ENCODE measurements around the gene ESYT3.
A peak's percentile ranks its signal among the peaks of the same experiment; 100 is the strongest.
"Not testable (repeated sequence)": the region's sequence is repeated elsewhere in the genome, so short reads cannot be mapped to it uniquely, and the experiment has no call there.

Gene ESYT3

GRCh38 chr3:138463724-138464490 is 29.5 kb downstream of the ESYT3 start:
- no peak for DNase-seq

GRCh38 chr3:138464491-138464860 is 30.1 kb downstream of the ESYT3 start:
- DNase-seq, result no peak

GRCh38 chr3:138465451-138465850 is 31.0 kb downstream of the ESYT3 start:
- DNase-seq, result no peak

GRCh38 chr3:138465925-138466324 is 31.5 kb downstream of the ESYT3 start:
- DNase-seq, result no peak

- no peak for DNase-seq
Measured at GRCh38 chr3:138467931-138468330, 33.5 kb downstream of the ESYT3 start.

GRCh38 chr3:138468451-138468850 is 34.0 kb downstream of the ESYT3 start:
- DNase-seq, result no peak

GRCh38 chr3:138468886-138469285 is 34.5 kb downstream of the ESYT3 start:
- DNase-seq, result peak; percentile 12

GRCh38 chr3:138469874-138470273 is 35.5 kb downstream of the ESYT3 start:
- DNase-seq, result no peak

- no peak for DNase-seq
Measured at GRCh38 chr3:138470687-138471086, 36.3 kb downstream of the ESYT3 start.

GRCh38 chr3:138471481-138471880 is 37.1 kb downstream of the ESYT3 start:
- no peak for DNase-seq

GRCh38 chr3:138472141-138472825 is 37.9 kb downstream of the ESYT3 start:
- no peak for DNase-seq

- no peak for DNase-seq
Measured at GRCh38 chr3:138473391-138473790, 39.0 kb downstream of the ESYT3 start.

- DNase-seq, result no peak
Measured at GRCh38 chr3:138474163-138474562, 39.7 kb downstream of the ESYT3 start.

GRCh38 chr3:138476526-138476925 is 42.1 kb downstream of the ESYT3 start:
- no peak for DNase-seq

GRCh38 chr3:138477120-138477519 is 42.7 kb downstream of the ESYT3 start:
- no peak for DNase-seq

- DNase-seq, result no peak
Measured at GRCh38 chr3:138477801-138478200, 43.4 kb downstream of the ESYT3 start.

- DNase-seq, result peak; percentile 8
Measured at GRCh38 chr3:138479438-138479863, 45.0 kb downstream of the ESYT3 start.

GRCh38 chr3:138484672-138485071 is 50.3 kb downstream of the ESYT3 start:
- DNase-seq, result not testable (repeated sequence)

GRCh38 chr3:138486580-138486979 is 52.2 kb downstream of the ESYT3 start:
- DNase-seq, result not testable (repeated sequence)

GRCh38 chr3:138491971-138492370 is 57.6 kb downstream of the ESYT3 start:
- DNase-seq, result no peak

- no peak for DNase-seq
Measured at GRCh38 chr3:138492980-138493675, 58.7 kb downstream of the ESYT3 start.

GRCh38 chr3:138493804-138494606 is 59.6 kb downstream of the ESYT3 start:
- DNase-seq, result peak; percentile 6

- DNase-seq, result no peak
Measured at GRCh38 chr3:138494607-138494929, 60.2 kb downstream of the ESYT3 start.

Data from amniotic stem cell (primary cell).